Measurements from ENCODE around the gene ERICH6B.

ERICH6B gene

DNA sequence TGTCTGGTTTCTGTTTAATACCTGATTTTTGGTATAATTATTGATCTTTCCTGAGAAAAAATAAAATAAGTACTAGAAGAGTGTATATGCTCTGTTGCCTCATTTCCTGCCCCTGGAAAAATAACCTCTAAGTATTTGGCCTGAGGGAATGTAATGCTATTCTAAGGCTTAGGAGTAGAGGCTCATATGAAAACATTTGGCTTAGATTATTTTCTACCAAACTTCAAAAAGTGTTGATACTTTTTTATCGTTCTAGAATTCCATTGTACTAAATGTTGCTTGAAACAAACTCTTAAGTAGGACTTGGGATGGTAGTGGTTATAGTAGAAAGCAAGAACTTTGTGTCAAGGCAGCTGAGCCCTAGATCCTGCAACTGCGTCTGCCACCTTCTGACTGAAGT lies 93.0 kb downstream of the ERICH6B start:
- TF ChIP-seq, protein P1, sequence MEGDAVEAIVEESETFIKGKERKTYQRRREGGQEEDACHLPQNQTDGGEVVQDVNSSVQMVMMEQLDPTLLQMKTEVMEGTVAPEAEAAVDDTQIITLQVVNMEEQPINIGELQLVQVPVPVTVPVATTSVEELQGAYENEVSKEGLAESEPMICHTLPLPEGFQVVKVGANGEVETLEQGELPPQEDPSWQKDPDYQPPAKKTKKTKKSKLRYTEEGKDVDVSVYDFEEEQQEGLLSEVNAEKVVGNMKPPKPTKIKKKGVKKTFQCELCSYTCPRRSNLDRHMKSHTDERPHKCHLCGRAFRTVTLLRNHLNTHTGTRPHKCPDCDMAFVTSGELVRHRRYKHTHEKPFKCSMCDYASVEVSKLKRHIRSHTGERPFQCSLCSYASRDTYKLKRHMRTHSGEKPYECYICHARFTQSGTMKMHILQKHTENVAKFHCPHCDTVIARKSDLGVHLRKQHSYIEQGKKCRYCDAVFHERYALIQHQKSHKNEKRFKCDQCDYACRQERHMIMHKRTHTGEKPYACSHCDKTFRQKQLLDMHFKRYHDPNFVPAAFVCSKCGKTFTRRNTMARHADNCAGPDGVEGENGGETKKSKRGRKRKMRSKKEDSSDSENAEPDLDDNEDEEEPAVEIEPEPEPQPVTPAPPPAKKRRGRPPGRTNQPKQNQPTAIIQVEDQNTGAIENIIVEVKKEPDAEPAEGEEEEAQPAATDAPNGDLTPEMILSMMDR (IDR thresholded peaks at IDR 0.05; ENCODE audit: unreplicated experiment in 3 of 3), result no peak
- no peak overlapping the region for H3K4me3 Mint-ChIP-seq
- H3K36me3 Mint-ChIP-seq (ENCODE audit: low read depth), result peaks cover 72% of the 10 kb centered on the region
- no peak overlapping the region for H3K27ac Mint-ChIP-seq
- H3K4me1 Mint-ChIP-seq, result no peaks in the 10 kb centered on the region
- no peaks in the 10 kb centered on the region for H3K27me3 Mint-ChIP-seq (ENCODE audit: low read depth)
- no peaks in the 10 kb centered on the region for H3K9me3 Mint-ChIP-seq

DNA sequence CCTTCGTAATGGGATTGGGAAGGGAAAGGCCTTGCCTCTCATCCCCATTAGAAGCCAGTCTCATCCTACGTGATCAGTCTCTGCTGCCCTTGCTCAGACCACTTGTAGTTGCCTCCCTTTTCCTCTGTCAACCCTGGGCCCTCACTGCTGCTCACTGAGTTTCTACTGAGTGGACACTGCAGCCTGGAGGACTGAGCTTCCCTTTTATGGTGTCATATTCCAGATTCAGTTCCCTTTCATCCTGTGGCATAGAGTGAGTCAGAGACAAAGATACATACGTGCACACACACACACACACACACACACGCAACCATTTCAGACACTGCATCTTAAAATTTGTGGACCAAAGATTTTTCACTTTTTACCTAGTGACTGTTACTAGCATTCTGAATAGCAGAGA lies 94.2 kb downstream of the ERICH6B start:
- H3K27me3 Mint-ChIP-seq (ENCODE audit: low read depth), result no peaks in the 10 kb centered on the region
- no peaks in the 10 kb centered on the region for H3K9me3 Mint-ChIP-seq
- no peak overlapping the region for H3K4me3 Mint-ChIP-seq
- no peak overlapping the region for H3K27ac Mint-ChIP-seq
- TF ChIP-seq, protein P1 (IDR thresholded peaks at IDR 0.05; ENCODE audit: unreplicated experiment in 3 of 3), result no peak
- no peaks in the 10 kb centered on the region for H3K4me1 Mint-ChIP-seq
- H3K36me3 Mint-ChIP-seq (ENCODE audit: low read depth), result peaks cover 72% of the 10 kb centered on the region

DNA sequence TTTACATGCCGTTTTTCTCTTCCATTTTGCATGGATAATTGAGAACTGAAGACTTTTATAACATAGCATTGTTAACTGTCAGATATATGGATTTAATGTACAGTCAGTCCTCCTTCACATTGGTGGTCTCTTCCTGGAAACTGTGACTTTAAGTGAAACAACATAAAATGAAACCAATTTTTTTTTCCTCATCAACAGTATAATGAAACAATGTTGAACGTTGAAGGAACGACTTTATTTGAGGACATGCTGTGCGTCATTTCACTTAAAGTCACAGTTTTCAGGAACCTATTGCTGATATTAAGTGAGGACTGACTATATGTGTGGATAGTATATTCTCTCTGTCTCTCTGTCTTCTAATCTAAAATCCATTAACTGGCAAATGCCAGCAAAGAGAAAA lies 96.0 kb downstream of the ERICH6B start:
- H3K4me1 Mint-ChIP-seq, result no peaks in the 10 kb centered on the region

DNA sequence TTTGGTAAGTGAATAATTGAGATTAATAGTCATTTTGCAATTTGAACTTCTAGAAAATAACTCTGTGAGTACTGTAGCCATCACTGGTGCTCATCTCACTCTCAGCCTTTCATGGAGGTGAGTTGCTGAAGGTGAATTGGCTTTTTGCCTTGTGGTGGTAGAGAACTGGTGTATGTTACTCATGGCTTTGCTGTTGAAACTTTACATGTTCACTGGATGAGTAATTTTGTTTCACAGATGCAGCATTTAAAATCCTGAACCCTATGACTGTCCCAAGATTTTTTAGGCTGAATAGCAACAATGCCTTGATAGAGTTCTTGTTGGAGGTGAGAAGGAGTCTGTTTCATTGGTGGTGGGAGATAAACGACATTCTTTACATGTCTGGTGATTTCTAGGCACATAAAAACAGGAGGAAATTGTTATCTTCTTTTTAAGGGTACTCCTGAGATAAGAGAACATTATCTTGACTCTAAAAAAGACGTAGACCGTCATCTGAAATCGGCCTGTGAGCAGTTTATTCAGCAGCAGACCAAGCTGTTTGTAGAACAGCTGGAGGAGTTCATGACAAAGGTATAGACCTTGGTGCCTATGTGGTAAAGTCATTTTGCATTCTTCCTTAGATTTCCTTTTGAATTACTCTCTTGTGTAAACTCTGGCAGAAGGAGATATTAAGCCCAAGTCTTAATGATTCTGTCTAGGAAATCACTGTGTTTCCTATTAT lies 96.9 kb downstream of the ERICH6B start:
- peaks cover 62% of the 10 kb centered on the region for H3K36me3 Mint-ChIP-seq (ENCODE audit: low read depth)
- no peak overlapping the region for H3K4me3 Mint-ChIP-seq
- TF ChIP-seq, protein P1 (IDR thresholded peaks at IDR 0.05; ENCODE audit: unreplicated experiment in 3 of 3), result no peak
- no peaks in the 10 kb centered on the region for H3K27me3 Mint-ChIP-seq (ENCODE audit: low read depth)
- no peaks in the 10 kb centered on the region for H3K4me1 Mint-ChIP-seq
- no peak overlapping the region for H3K27ac Mint-ChIP-seq
- no peaks in the 10 kb centered on the region for H3K9me3 Mint-ChIP-seq

More for the DNA sequence above, 96.0 kb downstream of the ERICH6B start:
- Mint-ChIP-seq H3K27ac (no peak overlapping the region), H3K36me3 (ENCODE audit: low read depth) (peaks cover 69% of the 10 kb centered on the region), H3K4me3 (no peak overlapping the region), H3K27me3 (ENCODE audit: low read depth) (no peaks in the 10 kb centered on the region), H3K9me3 (no peaks in the 10 kb centered on the region)
- TF ChIP-seq, protein P1 (IDR thresholded peaks at IDR 0.05; ENCODE audit: unreplicated experiment in 3 of 3), result no peak

DNA sequence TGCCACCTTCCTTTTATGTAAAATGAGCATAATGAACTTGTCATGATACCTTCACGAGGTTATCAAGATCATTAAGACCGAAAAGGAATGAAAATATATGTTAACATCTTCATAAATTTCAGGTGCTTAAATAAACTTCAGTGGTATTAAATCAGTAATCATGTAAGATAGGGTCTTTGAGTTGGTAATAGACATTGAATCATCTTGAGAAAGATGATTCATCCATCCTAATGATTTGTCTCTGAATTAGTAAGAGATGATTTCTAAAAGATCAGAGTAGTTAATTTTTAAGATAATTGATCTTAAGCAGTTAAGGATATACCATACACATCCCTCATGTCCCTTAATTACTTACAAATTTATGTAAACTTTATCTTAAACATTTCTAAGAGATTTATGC lies 98.8 kb downstream of the ERICH6B start:
- Mint-ChIP-seq H3K27ac (no peak overlapping the region), H3K9me3 (no peaks in the 10 kb centered on the region), H3K36me3 (ENCODE audit: low read depth) (peaks cover 57% of the 10 kb centered on the region), H3K4me1 (no peaks in the 10 kb centered on the region), H3K27me3 (ENCODE audit: low read depth) (no peaks in the 10 kb centered on the region), H3K4me3 (no peak overlapping the region)
- TF ChIP-seq, protein P1 (IDR thresholded peaks at IDR 0.05; ENCODE audit: unreplicated experiment in 3 of 3), result no peak

DNA sequence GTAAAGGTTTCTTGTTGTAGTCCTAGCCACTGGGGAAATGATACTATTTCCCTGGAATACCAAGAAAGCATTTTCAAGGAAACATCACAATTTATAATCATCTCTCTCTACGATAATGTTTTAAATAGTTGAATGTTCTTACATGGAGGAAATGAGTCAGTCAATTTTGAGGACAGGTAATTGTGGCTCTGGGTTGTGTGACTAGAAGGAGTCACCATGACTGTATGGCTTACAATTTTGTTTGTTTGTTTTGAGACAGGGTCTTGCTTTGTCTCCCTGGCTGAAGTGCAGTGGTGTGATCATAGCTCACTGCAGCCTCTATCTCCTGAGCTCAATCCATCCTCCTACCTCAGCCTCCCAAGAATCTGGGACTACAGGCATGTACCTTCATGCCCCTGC lies 103.4 kb downstream of the ERICH6B start:
- Mint-ChIP-seq H3K36me3 (ENCODE audit: low read depth) (peaks cover 52% of the 10 kb centered on the region), H3K27ac (no peak overlapping the region), H3K27me3 (ENCODE audit: low read depth) (no peaks in the 10 kb centered on the region), H3K9me3 (no peaks in the 10 kb centered on the region), H3K4me3 (no peak overlapping the region), H3K4me1 (no peaks in the 10 kb centered on the region)
- TF ChIP-seq, protein P1 (IDR thresholded peaks at IDR 0.05; ENCODE audit: unreplicated experiment in 3 of 3), result no peak

Data from nephron (organoid).